Stimulated activated CD8-positive, alpha-beta memory T cell treated with anti-CD3 and anti-CD28 coated beads, Interleukin-4, amount 100 ng/mL, for 1 hour (primary cell): ENCODE data around the gene SLC13A1.

Source experiments
- DNase-seq, 2 donors: peaks; one replicate each; pipeline ENCODE4 v3.0.0-alpha.2; 2020; ENCODE audit warnings: low read depth in 2 of 2, low spot score in 1 of 2

SLC13A1 gene

GRCh38 chr7:123198111-123198510 lies 1.7 kb downstream of the SLC13A1 start:
- no peak for DNase-seq

GRCh38 chr7:123193235-123193634 lies 6.5 kb downstream of the SLC13A1 start:
- DNase-seq = no peak

DNA sequence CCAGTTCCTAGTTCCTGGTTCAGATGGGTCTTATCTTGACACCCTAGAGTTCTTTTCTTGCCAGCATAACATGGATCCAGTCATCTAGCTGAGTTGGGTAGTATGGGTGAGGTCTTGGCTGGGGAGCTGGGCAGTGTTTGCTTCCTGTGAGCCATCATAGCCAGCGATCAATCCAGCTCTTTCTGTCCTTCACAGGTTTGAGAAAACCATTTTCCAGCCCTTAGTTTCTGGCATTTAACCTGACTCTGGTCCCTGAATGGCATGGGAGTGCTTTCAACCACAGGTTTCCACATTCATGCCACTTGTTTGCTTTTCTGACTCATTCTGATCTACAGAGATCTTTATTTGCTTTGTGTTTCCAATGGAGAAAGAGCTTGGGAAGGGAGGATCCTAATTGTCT lies 8.6 kb downstream of the SLC13A1 start:
- no peak for DNase-seq

- no peak for DNase-seq
These were observed 9.5 kb downstream of the SLC13A1 start for GRCh38 chr7:123190109-123190831.

DNA sequence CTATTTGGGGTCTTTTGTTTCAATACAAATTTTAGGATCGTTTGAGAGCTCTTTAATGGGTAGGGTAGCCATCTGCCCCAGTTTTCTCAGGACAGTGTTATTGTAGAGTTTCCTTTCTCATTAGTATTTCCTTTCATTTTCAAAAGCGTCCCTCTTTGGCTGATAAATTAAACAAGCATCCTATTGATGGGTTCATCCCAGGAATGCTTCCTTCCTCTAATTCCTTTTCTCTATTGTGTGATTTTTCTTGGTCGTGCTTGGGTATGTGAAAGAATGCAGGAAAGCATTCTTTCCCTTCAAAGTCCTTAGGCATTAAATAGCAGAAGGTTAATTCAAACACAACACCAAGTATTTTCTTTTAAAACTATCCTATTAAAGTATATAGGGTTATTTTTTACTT lies 14.0 kb downstream of the SLC13A1 start:
- DNase-seq = no peak

GRCh38 chr7:123184271-123184670 lies 15.5 kb downstream of the SLC13A1 start:
- DNase-seq = no peak

GRCh38 chr7:123183431-123183830 lies 16.3 kb downstream of the SLC13A1 start:
- DNase-seq = no peak

DNA sequence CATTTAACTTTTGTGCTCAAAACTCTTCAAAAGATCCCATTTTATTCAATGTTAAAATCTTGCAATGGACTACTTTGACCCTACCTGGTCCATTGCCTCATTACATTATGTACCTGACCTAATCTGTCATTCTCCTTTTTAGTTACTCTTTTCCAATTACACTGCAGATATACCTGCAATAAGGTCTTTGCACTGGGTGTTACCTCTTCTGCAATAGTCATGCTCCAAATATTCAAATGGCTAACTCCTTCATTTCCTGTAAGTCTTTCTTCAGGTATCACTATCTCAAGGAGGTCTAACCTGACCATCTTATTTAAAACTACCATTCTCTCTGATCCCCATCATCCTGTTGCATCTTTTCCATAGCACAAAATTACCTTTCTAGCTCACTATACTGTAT lies 22.3 kb downstream of the SLC13A1 start:
- no peak for DNase-seq

DNA sequence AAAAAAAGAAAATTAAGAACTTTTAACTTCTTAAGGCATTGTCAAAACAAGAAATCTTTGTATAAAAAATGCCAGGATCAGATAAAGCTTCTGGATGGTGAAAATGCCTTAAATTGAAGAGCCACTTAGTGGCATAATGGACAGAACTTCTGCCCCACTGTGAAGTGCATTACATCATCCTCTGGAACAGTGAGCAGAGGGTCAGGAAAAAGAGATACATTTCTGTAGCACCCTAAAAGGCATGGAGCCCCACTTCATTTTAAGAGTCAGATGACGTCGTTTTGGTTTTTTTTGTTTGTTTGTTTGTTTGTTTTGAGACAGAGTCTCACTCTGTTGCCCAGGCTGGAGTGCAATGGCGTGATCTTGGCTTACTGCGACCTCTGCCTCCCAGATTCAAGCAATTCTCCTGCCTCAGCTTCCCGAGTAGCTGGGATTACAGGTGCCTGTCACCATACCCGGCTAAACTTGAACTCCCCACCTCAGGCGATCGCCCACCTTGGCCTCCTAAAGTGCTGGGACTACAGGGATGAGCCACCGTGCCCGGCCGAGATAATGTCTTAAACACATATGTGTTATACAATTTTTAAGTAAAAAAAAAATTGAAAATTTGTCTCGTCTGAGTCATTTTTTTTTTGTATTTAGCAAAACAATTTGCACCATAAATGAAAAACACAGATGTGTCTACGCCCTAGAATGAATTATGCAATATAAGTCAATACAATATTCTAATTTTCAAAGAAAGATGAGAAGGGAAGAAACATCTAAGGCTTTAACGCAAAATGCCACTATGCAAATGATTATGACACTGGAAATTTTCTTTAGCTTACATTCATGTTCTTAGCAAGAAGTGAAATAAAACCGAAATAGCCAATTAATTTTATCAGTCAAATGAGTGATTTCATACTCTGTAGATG lies 29.2 kb downstream of the SLC13A1 start:
- no peak for DNase-seq

DNA sequence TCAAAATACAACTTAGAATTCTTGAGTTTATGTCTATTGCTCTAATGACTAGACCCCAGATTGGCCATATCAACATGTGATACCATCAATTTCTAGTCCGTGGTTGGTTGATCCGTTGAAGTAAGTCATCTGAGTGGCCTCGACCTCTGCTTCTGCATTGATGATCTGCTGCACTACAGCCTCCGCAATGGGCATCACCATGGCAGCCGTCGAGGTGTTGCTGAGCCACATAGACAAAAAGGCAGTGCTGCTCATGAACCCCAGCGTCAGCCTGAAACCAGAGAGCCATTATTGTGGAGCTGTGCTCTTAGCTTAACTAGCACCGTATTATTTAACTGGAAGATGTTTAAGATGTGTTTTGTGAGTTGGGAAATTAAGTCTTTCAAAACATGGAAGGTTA lies 30.7 kb downstream of the SLC13A1 start:
- no peak for DNase-seq

- DNase-seq = no peak
These were observed 42.2 kb downstream of the SLC13A1 start for GRCh38 chr7:123157606-123158005.

GRCh38 chr7:123155571-123155970 lies 44.2 kb downstream of the SLC13A1 start:
- no peak for DNase-seq

GRCh38 chr7:123154231-123154860 lies 45.4 kb downstream of the SLC13A1 start:
- no peak for DNase-seq

DNA sequence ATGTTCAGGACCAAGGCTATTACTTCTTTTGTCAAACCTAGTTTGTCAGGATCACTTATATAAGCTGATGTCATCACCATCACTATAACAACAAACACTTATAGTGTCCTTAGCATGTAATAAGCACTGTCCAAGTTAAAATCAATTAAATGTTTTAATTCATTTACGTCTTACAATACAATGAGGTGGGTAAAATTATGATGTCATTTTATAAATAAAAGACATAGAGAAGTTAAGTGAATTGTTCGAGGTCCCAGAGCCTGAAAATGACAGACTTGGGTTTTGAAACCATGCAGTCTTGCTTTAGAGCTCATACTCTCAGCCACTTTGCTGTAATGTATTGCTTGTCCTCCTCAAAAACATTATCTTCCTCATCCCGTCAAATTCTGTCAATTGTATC lies 48.3 kb downstream of the SLC13A1 start:
- no peak for DNase-seq

DNA sequence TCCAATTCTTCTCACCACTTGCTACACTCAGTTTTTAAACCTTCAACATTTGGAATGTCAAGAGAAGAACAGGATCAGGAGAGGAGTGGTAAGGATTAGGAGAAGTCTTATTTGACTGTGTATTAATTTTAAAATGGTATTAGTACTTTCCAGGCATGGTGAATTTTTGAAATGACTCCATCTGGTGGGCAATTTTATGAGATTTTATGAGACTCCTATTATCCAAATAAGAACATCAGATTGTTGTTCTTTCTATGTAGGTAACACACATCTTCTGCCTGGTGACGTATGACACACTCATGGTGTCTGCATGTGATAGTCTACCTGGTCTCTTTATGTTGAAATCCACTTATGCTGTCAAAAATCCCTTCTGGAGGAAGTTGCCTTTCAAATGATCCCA lies 51.0 kb downstream of the SLC13A1 start:
- DNase-seq = no peak

GRCh38 chr7:123143252-123144006 lies 56.3 kb downstream of the SLC13A1 start:
- no peak for DNase-seq

DNA sequence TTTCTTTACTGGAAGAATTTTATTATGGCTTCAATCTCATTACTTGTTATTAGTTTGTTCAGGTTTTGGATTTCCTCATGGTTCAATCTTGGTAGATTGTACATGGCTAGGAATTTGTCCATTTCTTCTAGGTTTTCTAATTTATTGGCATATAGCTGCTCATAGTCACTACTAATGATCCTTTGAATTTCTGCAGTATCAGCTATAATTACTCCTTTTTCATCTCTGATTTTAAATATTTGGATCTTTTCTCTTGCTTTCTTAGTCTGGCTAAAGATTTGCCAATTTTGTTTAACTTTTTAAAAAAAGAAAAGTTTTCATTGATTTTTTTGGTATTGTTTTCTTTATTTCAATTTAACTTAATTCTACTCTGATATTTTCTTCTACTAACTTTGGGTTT lies 59.2 kb downstream of the SLC13A1 start:
- no peak for DNase-seq

DNA sequence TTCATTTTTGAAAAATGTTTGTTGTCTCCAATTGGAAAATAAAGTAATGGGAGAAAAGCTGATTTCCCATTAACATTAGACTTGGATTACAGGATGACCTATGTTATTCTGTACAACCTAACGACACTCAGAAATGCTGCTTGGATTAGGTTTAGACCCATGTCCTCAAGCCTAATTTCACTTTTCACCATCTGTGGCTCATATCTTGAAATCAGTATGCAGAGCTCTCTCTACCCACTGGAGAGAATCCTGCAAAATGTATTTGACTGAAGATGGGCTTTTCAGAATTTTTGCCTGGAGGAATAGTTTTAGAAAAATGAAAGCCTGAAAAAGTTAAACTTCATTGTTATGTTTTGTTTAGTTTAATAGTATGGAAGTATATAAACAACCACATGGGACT lies 63.8 kb downstream of the SLC13A1 start:
- DNase-seq = no peak

- DNase-seq = no peak
These were observed 65.8 kb downstream of the SLC13A1 start for GRCh38 chr7:123133924-123134323.

GRCh38 chr7:123131961-123132360 lies 67.8 kb downstream of the SLC13A1 start:
- no peak for DNase-seq

- no peak for DNase-seq
These were observed 68.2 kb downstream of the SLC13A1 start for GRCh38 chr7:123131556-123131955.
